Activated T-cell treated with anti-CD3 and anti-CD28 coated beads, Interleukin-2, amount 50 U/mL, for 4 hours (primary cell): ENCODE measurements around the gene DNAJB1. TPM values are rescaled to one million over a fixed set of nuclear protein-coding genes. Genes with fewer than 3 reads are reported as not detected.

Experiments used
- ATAC-seq, 2 donors: fragments of 200-7000 bp; cut with Tn5 transposase; one replicate each; pipeline ENCODE4 v1.10.0; 2021
- DNase-seq: peaks from one replicate; pipeline ENCODE4 v3.0.0-alpha.2; 2020
- H3K27me3 Mint-ChIP-seq: one replicate; pipeline ENCODE4 v1.8.0; 2021; ENCODE audit warnings: low read depth, mixed read lengths
- H3K36me3 Mint-ChIP-seq: one replicate; pipeline ENCODE4 v1.8.0; 2022; ENCODE audit warnings: mixed read lengths; ENCODE audit not compliant: insufficient read depth
- H3K4me1 Mint-ChIP-seq: one replicate; pipeline ENCODE4 v1.8.0; 2021; ENCODE audit warnings: low read depth, mixed read lengths
- H3K4me3 Mint-ChIP-seq: one replicate; pipeline ENCODE4 v1.8.0; 2021; ENCODE audit warnings: mild to moderate bottlenecking, moderate library complexity, mixed read lengths
- H3K9me3 Mint-ChIP-seq: one replicate; pipeline ENCODE4 v1.8.0; 2021; ENCODE audit warnings: mixed read lengths
- total RNA-seq, 3 donors: library from RNA; stranded (reverse); gene quantifications; one replicate each; pipeline ENCODE4 v1.2.1, GENCODE V29; 2021

Gene DNAJB1
- total RNA-seq, 3 donors from 2014 or later = 119 to 128 (median 120) TPM

- Mint-ChIP-seq H3K36me3 (peaks cover 9% of the 10 kb centered on the region), H3K9me3 (no peaks in the 10 kb centered on the region), H3K4me1 (peaks cover 30% of the 10 kb centered on the region), H3K27me3 (peaks cover 21% of the 10 kb centered on the region), H3K4me3 (no peak overlapping the region)
- ATAC-seq (no peak), DNase-seq (no peak)
Measured at GRCh38 chr19:14471436-14472187, 46.6 kb downstream of the DNAJB1 start.

- peaks cover 17% of the 10 kb centered on the region for H3K4me1 Mint-ChIP-seq
- no peak for ATAC-seq
- peaks cover 14% of the 10 kb centered on the region for H3K27me3 Mint-ChIP-seq
- no peak overlapping the region for H3K4me3 Mint-ChIP-seq
- peaks cover 9% of the 10 kb centered on the region for H3K36me3 Mint-ChIP-seq
- DNase-seq = no peak
- H3K9me3 Mint-ChIP-seq = no peaks in the 10 kb centered on the region
Measured at GRCh38 chr19:14470031-14470876, 47.9 kb downstream of the DNAJB1 start.

DNA sequence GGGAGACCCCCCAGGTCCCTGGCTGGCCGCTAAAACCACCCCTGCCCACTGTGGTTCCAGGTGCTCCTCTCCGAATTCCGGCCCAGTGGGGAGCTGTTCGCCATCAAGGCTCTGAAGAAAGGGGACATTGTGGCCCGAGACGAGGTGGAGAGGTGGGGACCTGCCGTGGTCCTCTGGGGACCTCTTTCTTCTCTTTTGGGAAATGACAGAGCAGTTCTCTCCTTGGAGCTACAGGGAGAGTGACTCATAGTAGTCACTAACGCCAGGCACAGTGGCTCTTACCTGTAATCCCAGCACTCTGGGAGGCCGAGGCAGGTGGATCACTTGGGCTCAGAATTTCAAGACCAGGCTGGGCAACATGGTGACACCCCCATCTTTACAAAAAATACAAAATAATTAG is 50.4 kb downstream of the DNAJB1 start:
- ATAC-seq (no peak), DNase-seq (no peak)
- H3K9me3 Mint-ChIP-seq = no peaks in the 10 kb centered on the region

GRCh38 chr19:14467391-14467790 is 50.8 kb downstream of the DNAJB1 start:
- ATAC-seq = no peak
- peaks cover 4% of the 10 kb centered on the region for H3K4me1 Mint-ChIP-seq
- no peaks in the 10 kb centered on the region for H3K9me3 Mint-ChIP-seq
- H3K27me3 Mint-ChIP-seq = no peaks in the 10 kb centered on the region
- DNase-seq = no peak
- peaks cover 20% of the 10 kb centered on the region for H3K36me3 Mint-ChIP-seq
- no peak overlapping the region for H3K4me3 Mint-ChIP-seq

More for the DNA sequence above, 50.4 kb downstream of the DNAJB1 start:
- Mint-ChIP-seq H3K36me3 (peaks cover 16% of the 10 kb centered on the region), H3K27me3 (peaks cover 2% of the 10 kb centered on the region), H3K4me3 (no peak overlapping the region), H3K4me1 (peaks cover 5% of the 10 kb centered on the region)

Other genes with a start within 250 kb of the DNAJB1 start
- gene ADGRE5, start 137.0 kb downstream of the DNAJB1 start, total RNA-seq = 100 to 1,000 TPM; 217 to 280 (median 218) TPM
- gene DDX39A, start 99.1 kb downstream of the DNAJB1 start, total RNA-seq = 100 to 1,000 TPM; 538 to 557 (median 548) TPM
- 100 to 1,000 TPM; 171 to 213 (median 197) TPM for gene PKN1, start 85.1 kb downstream of the DNAJB1 start, total RNA-seq
- gene PTGER1, start 43.0 kb downstream of the DNAJB1 start, total RNA-seq = under 1 TPM in 1 of 3 donors, not detected in 2; 0.19 TPM
- 10 to 100 TPM; 42.5 to 49.8 (median 44.3) TPM for gene GIPC1, start 22.3 kb downstream of the DNAJB1 start, total RNA-seq
- 10 to 100 TPM; 92.5 to 96.3 (median 94.6) TPM for gene TECR, start 11.2 kb upstream of the DNAJB1 start, total RNA-seq
- gene NDUFB7, start 53.7 kb upstream of the DNAJB1 start, total RNA-seq = 100 to 1,000 TPM; 161 to 213 (median 175) TPM
- gene CLEC17A, start 64.7 kb upstream of the DNAJB1 start, total RNA-seq = 1 to 10 TPM in 2 of 3 donors, under 1 TPM in 1; 0.95 to 2.3 (median 1.3) TPM
- not detected for gene ADGRE3, start 156.4 kb upstream of the DNAJB1 start, total RNA-seq
- gene ZNF333, start 171.7 kb upstream of the DNAJB1 start, total RNA-seq = 10 to 100 TPM in 1 of 3 donors, 1 to 10 TPM in 2; 7.1 to 13.9 (median 7.7) TPM